ENCODE data around the gene AGRN. TPM values are rescaled to one million over a fixed set of nuclear protein-coding genes. Genes with fewer than 3 reads are reported as not detected.

Gene AGRN
- total RNA-seq, 1 donor, result 3.8 TPM

Small RNAs within 50 kb of the gene (small RNA-seq; reads per million reads assigned to genes)
- gene AL645608.3, result not detected

Other genes with a start within 250 kb of the AGRN start
- 0.54 TPM for gene SAMD11, start 96.2 kb upstream of the AGRN start, total RNA-seq
- 68.1 TPM for gene NOC2L, start 60.9 kb upstream of the AGRN start, total RNA-seq
- gene KLHL17, start 59.5 kb upstream of the AGRN start, total RNA-seq, result 3.0 TPM
- 0.54 TPM for gene PLEKHN1, start 53.6 kb upstream of the AGRN start, total RNA-seq
- gene PERM1, start 38.0 kb upstream of the AGRN start, total RNA-seq, result under 0.01 TPM
- 4.8 TPM for gene HES4, start 20.0 kb upstream of the AGRN start, total RNA-seq
- 76.2 TPM for gene ISG15, start 6.6 kb upstream of the AGRN start, total RNA-seq
- not detected for gene RNF223, start 54.2 kb downstream of the AGRN start, total RNA-seq
- 14.5 TPM for gene C1orf159, start 96.0 kb downstream of the AGRN start, total RNA-seq
- gene TTLL10, start 153.8 kb downstream of the AGRN start, total RNA-seq, result 4.3 TPM
- 4.3 TPM for gene TNFRSF18, start 186.5 kb downstream of the AGRN start, total RNA-seq
- 4.3 TPM for gene TNFRSF4, start 194.0 kb downstream of the AGRN start, total RNA-seq
- 67.1 TPM for gene SDF4, start 211.9 kb downstream of the AGRN start, total RNA-seq
- gene B3GALT6, start 212.1 kb downstream of the AGRN start, total RNA-seq, result 38.5 TPM
- 0.27 TPM for gene C1QTNF12, start 226.6 kb downstream of the AGRN start, total RNA-seq

All from hematopoietic multipotent progenitor cell (in vitro differentiated cells).